K562 (cell line): ENCODE data around the gene PHLDB1. TPM values are rescaled to one million over a fixed set of nuclear protein-coding genes. Genes with fewer than 3 reads are reported as not detected.

ENCODE experiments used
- BRD4 ChIP-seq: fragments of 200-600 bp; sonication (generic); IDR thresholded peaks from 2 replicates; pipeline ENCODE4 v1.6.1; 2017; ENCODE audit warnings: inconsistent platforms
- CBX5 ChIP-seq: IDR thresholded peaks from 2 replicates; pipeline ENCODE4 v1.6.1; 2014; ENCODE audit warnings: low read depth, borderline replicate concordance
- ESRRB ChIP-seq: fragments of 250-450 bp; sonication (Bioruptor Pico); IDR thresholded peaks from 2 replicates; pipeline ENCODE4 v1.5.0; 2020; ENCODE audit warnings: mild to moderate bottlenecking, moderate library complexity, borderline replicate concordance
- GABPB1 ChIP-seq: sonication (generic); formaldehyde crosslinking; IDR thresholded peaks from 2 replicates; pipeline ENCODE4 v1.8.0; 2022; ENCODE audit warnings: mild to moderate bottlenecking, missing genetic modification reagents
- HOMEZ ChIP-seq: fragments of 250-450 bp; sonication (Bioruptor Pico); IDR thresholded peaks from 2 replicates; pipeline ENCODE4 v1.4.0; 2020; ENCODE audit warnings: mild to moderate bottlenecking, moderate library complexity
- IFI16 ChIP-seq: fragments of 250-450 bp; sonication (Bioruptor Pico); IDR thresholded peaks from 2 replicates; pipeline ENCODE4 v2.1.2; 2022; ENCODE audit warnings: mild to moderate bottlenecking, inconsistent platforms
- JUND ChIP-seq, 2 experiments: IDR thresholded peaks; 2 replicates in 1 of 2; 3 replicates in 1 of 2; pipeline ENCODE4 v1.6.1; 2011; ENCODE audit warnings: borderline replicate concordance in 2 of 2, low read depth in 2 of 2, low read length in 2 of 2, improper control_type of control experiment in 1 of 2, missing biosample characterization in 1 of 2, missing genetic modification characterization in 1 of 2, missing genetic modification reagents in 1 of 2
- MCM3 ChIP-seq: fragments of 450-650 bp; IDR thresholded peaks from 2 replicates; pipeline ENCODE4 v1.6.1; 2016
- NRF1 ChIP-seq, 2 experiments: fragments of 450-650 bp; IDR thresholded peaks in 1 of 2; conservative IDR thresholded peaks in 1 of 2; 2 replicates each; pipeline ENCODE4 v1.6.1; 2014; ENCODE audit warnings: mild to moderate bottlenecking in 2 of 2
- OTX1 ChIP-seq: fragments of 450-650 bp; formaldehyde crosslinking; IDR thresholded peaks from 2 replicates; pipeline ENCODE4 v1.4.0; 2022; ENCODE audit warnings: mild to moderate bottlenecking
- PRMT5 ChIP-seq: sonication (generic); formaldehyde crosslinking; IDR thresholded peaks from 2 replicates; pipeline ENCODE4 v1.5.0; 2020; ENCODE audit warnings: missing genetic modification reagents
- RHOXF2B ChIP-seq: fragments of 250-450 bp; sonication (Bioruptor Pico); conservative IDR thresholded peaks from 2 replicates; pipeline ENCODE4 v1.5.1; 2021
- SETDB1 ChIP-seq: IDR thresholded peaks from one replicate; pipeline ENCODE4 v1.6.1; 2012; ENCODE audit warnings: low read length, control low read depth, inconsistent platforms
- SMC3 ChIP-seq: conservative IDR thresholded peaks from 2 replicates; pipeline ENCODE4 v1.6.1; 2011; ENCODE audit warnings: low read depth, low read length, improper control_type of control experiment; ENCODE audit not compliant: insufficient read depth
- TOE1 ChIP-seq, 2 experiments: fragments of 450-650 bp in 1 of 2; sonication (generic) in 1 of 2; formaldehyde crosslinking in 1 of 2; IDR thresholded peaks; 2 replicates each; pipeline versions ENCODE4 v1.7.1 to v1.8.0; 2016 to 2022; ENCODE audit warnings: borderline replicate concordance in 2 of 2, mild to moderate bottlenecking in 2 of 2, antibody characterized with exemption in 1 of 2, inconsistent platforms in 1 of 2, low read depth in 1 of 2, missing genetic modification reagents in 1 of 2, moderate library complexity in 1 of 2
- ZEB2 ChIP-seq: fragments of 450-650 bp; IDR thresholded peaks from 2 replicates; pipeline ENCODE4 v1.6.1; 2016
- polyA plus RNA-seq, 8 experiments: library from polyadenylated mRNA; depleted of rRNA in 4 of 8; stranded (reverse) in 5 of 8; unstranded in 3 of 8; fragments of >200 nt; fragmentation: Nextera tagmentation in 2 of 8; fragmentation: Illumina TruSeq in 1 of 8; extraction: Ambion mirVana in 2 of 8; extraction: Trizol in 1 of 8; gene quantifications; 2 replicates each; pipeline versions ENCODE4 v1.2.1 to v1.2.3, GENCODE V29; 2011 to 2014; ENCODE audit warnings: inconsistent platforms in 1 of 8, missing spikeins in 1 of 8
- total RNA-seq, 7 experiments: library from RNA; depleted of rRNA in 6 of 7; stranded (reverse); fragments of >200 nt in 6 of 7; fragmentation: Illumina TruSeq in 2 of 7; extraction: Trizol in 2 of 7; gene quantifications; 2 replicates each; pipeline versions ENCODE4 v1.2.1 to v1.2.3, GENCODE V29; 2011 to 2021; ENCODE audit warnings: low replicate concordance in 1 of 7
- TF ChIP-seq, protein P1 (sequence below): fragments of 200-800 bp; sonication (Bioruptor generic); IDR thresholded peaks from 2 replicates; pipeline ENCODE4 v1.6.1; 2017; ENCODE audit warnings: missing genetic modification characterization, missing compliant biosample characterization
- TF ChIP-seq, protein P2 (sequence below): fragments of 250-450 bp; sonication (Bioruptor Pico); IDR thresholded peaks from 2 replicates; pipeline ENCODE4 v1.4.0; 2020; ENCODE audit warnings: mild to moderate bottlenecking, moderate library complexity

The PHLDB1 gene
- total and polyA plus RNA-seq, 9 of the 15 experiments (the other 6 are each of a cell fraction or from before 2014, with no cell fraction given) = 2.0 to 28.7 (median 16.2) TPM

DNA sequence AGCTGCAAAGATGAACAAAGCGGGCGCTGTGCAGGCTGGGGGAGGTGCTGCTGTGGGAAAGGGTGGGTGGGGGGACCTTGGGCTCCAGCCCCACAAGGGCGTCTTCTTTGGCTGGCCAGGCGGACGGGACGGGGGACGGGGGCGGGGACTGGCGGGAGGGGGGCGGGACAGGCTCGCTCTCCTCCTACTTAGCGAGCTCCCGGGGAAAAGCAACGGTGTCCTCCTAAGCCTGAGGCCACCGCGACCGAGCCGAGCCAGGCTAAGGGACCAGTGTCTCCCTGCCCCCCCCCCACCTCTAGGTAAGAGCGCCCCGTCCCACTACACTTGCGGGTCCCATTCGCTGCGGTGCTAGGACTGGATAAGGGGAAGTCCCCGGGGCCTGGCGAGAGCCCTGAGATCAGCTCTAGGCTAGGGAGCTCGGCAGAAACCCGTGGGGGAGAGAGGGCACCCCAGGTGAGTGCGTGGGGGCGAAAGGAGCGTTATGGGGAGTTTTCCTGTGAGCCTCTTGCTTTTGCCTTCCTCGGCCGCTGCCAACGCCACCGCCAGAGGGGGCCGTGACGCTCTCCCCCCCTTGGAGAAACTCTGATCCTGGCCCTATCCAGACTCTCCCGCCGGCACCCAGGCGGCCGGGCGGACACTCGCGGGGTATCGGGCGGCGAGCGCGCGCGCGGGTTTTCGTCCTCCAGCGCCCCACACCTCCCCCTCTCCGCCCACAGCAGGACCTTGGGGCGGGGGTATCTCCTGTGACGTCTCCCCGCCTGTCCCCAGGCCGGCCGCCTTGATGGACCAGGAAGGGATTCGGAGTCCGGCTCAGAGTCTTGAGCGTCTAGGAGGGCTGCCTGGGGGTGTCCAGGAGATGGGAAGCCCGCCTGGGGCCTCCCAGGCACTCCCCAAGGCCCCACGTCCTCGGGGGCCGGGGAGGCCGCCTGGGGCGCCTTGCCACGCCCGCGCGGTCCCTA lies at the start of gene PHLDB1 (continued):
- TF ChIP-seq HOMEZ (CRISPR knock-in tag) (no peak), CBX5 (no peak), IFI16 (CRISPR knock-in tag) (no peak), OTX1 (no peak), TOE1 (IDR thresholded peaks at IDR 0.05; ENCODE audit: borderline replicate concordance) (no peak), TOE1 (CRISPR knock-in tag; IDR thresholded peaks at IDR 0.05; ENCODE audit: borderline replicate concordance, low read depth) (no peak), SMC3 (peak; percentile 32; the same call in 1 of the 2 replicates), GABPB1 (CRISPR knock-in tag) (no peak), BRD4 (peak; percentile 52; the same call in 1 of the 2 replicates), NRF1 (conservative IDR thresholded peaks at IDR 0.05 in 1 of 2, IDR thresholded peaks at IDR 0.05 in 1 of 2) (no peak), RHOXF2B (CRISPR knock-in tag) (no peak), ESRRB (no peak), PRMT5 (no peak), JUND (IDR thresholded peaks at IDR 0.05; ENCODE audit: borderline replicate concordance, low read depth, low read length) (0 out of 2 replicates have a peak, but pooled peaks have one; percentile 16), JUND (tag; IDR thresholded peaks at IDR 0.05; ENCODE audit: borderline replicate concordance, low read depth, low read length) (no peak; the same call in 2 of the 3 replicates), MCM3 (no peak), SETDB1 (no peak), ZEB2 (peak; percentile 37; the same call in 1 of the 2 replicates)
- TF ChIP-seq, protein P1, sequence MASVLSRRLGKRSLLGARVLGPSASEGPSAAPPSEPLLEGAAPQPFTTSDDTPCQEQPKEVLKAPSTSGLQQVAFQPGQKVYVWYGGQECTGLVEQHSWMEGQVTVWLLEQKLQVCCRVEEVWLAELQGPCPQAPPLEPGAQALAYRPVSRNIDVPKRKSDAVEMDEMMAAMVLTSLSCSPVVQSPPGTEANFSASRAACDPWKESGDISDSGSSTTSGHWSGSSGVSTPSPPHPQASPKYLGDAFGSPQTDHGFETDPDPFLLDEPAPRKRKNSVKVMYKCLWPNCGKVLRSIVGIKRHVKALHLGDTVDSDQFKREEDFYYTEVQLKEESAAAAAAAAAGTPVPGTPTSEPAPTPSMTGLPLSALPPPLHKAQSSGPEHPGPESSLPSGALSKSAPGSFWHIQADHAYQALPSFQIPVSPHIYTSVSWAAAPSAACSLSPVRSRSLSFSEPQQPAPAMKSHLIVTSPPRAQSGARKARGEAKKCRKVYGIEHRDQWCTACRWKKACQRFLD (CRISPR knock-in tag) = no peak
- TF ChIP-seq, protein P2, sequence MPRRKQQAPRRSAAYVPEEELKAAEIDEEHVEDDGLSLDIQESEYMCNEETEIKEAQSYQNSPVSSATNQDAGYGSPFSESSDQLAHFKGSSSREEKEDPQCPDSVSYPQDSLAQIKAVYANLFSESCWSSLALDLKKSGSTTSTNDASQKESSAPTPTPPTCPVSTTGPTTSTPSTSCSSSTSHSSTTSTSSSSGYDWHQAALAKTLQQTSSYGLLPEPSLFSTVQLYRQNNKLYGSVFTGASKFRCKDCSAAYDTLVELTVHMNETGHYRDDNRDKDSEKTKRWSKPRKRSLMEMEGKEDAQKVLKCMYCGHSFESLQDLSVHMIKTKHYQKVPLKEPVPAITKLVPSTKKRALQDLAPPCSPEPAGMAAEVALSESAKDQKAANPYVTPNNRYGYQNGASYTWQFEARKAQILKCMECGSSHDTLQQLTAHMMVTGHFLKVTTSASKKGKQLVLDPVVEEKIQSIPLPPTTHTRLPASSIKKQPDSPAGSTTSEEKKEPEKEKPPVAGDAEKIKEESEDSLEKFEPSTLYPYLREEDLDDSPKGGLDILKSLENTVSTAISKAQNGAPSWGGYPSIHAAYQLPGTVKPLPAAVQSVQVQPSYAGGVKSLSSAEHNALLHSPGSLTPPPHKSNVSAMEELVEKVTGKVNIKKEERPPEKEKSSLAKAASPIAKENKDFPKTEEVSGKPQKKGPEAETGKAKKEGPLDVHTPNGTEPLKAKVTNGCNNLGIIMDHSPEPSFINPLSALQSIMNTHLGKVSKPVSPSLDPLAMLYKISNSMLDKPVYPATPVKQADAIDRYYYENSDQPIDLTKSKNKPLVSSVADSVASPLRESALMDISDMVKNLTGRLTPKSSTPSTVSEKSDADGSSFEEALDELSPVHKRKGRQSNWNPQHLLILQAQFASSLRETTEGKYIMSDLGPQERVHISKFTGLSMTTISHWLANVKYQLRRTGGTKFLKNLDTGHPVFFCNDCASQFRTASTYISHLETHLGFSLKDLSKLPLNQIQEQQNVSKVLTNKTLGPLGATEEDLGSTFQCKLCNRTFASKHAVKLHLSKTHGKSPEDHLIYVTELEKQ (CRISPR knock-in tag) = no peak
